NCI-H2196 treated with DMSO at 0.1 percent for 48 hours (cell line): Measurements from ENCODE around the gene PDPK1.
A peak's percentile ranks its signal among the peaks of the same experiment; 100 is the strongest.

Source experiments
- DNase-seq: peaks from one replicate; lab custom pipeline; 2025; ENCODE audit not compliant: unreplicated experiment; lab: John Stamatoyannopoulos, UW

Gene PDPK1

DNA sequence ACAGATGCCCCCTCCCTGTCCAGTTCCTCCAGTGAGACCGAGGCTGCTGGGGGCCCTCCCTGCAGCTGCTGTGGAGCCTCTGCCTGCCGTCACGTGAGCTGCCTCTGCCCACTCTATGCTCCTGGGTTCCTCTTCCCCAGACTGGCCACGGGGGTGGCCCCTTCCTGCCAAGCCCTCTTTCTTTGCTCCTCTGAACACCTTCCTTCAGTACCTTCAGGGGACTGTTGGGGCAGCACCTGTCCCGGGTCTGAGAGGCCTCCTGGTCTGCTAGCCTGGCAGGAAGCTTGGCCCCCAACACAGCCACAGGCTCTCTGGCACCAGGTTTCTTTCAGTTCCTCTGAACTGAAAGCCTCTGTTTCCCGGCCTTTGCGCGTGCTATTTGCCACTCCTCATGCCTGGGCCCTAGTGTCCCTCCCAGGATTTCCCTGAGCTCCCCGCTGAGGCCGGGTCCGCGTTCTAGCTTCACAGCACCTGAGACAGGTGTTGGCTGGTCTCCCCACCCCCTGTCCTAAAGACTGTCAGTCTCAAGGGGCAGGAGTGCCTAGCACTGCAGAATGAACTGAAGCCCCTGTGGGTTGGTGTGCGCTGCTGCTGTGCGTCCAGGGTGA is 30.7 kb upstream of the PDPK1 start:
- DNase-seq = no peak

DNA sequence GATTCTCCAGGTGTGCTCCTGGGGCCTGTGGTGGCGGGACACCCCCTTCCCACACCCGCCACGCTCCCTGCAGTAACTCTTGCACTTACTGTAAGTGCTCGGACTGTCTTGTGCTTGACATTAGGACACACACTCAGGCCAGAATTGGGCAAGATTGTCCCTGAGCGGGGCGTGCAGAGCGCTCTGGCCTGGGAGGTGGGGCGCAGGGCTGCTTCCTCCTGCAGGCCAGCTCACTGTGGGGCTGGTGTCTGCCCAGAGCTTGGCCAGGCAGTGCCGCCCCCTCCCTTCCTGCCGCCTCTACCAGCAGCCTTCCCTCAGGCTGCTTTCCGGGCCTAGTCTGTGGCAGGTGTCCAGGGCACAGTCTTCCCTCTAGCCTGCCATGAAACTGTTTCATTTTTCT is 30.2 kb upstream of the PDPK1 start:
- DNase-seq = no peak

DNA sequence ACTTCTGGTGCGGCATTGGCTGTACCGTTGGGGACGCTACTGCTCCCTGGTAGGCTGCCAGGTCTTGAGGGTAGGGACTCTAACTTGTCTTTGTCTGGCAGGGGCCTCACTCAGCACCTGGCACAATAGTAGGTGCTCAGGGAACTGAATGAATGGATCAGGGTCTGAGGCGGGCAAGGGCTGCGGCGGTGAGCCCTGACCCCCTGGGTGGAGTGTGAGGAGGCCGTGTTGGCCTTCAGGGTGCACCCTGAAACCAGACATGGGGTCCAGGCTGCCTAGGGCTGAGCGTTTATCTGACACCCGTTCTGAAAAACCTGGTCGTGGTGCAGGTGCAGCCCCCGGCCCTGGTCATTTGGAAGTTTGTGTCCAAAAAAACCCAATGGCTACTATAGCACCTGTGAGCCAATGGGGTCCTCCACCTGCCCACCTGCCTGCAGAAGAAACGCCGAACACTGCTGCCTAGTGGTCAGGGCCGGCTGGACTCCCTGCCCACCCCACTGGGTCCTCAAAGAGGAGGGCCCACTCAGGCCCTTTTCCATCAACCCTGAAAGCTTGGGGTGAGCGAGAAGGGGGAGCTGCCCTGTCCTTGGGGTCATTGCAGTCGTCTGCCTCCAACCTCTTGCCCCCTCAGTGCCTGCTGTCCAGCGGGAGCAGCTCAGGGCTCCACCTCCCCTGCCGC is 29.0 kb upstream of the PDPK1 start:
- DNase-seq = no peak

DNA sequence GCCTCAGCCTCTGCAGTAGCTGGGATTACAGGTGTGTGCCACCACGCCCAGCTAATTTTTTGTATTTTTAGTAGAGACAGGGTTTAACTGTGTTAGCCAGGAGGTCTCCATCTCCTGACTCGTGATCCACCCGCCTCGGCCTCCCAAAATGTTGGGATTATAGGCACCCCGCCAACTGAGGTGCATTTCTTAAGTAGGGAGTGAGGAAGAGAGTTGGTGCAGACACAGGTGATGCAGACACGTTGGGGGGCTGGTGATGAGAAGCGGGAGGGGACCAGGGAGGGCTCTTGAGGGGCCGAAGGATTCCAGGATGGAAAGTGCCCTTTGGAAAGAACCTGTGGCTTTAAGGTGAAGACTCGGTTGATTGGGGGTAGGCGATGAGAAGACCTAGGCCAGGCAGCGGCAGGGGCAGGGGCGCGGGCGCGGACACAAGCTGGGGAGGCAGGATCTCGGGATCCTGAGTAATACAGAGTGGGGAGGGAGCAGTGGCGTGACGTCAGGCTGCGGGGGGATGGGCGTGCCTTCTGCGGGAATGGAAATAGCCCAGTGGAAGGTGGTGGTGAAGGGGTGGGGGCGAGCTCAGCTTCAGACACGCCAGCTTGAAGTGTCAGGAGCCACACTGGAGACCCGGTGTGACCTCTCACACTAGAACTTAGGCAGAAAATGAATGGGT is 26.6 kb upstream of the PDPK1 start:
- no peak for DNase-seq

DNA sequence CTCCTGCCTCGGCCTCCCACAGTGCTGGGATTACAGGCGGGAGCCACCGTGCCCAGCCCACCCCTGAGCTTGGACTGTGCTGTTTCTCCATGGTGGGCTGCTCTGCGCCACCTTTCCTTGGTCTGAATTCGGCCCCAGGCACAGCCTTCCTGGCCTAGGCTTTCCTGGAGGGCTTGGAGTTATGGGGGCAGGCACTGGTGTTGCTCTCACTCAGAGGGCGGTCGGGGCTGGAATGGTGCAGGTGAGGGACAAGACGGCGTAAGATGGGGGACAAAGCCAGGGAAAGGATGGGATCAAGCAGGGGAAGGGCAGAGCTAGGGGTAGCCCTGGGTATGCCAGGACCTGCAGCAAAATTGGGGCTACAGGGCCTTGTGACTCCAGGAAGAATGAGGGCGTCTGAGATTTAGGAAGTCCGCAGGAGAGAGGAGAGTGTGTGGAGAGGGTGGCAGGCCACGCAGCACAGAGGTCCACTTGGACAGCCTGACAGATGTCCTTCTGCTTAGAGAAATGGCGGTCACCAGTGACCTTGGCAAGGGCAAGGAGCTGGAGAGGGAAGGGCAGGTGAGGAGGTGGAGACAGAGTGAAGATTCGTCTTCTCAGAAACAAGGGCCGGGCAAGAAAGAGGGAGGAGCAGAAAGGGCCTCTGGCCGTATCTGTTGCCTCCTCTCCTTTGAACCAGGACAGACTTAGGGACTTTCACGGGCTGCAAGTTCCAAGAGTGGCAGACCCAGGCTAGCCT is 25.7 kb upstream of the PDPK1 start:
- no peak for DNase-seq

DNA sequence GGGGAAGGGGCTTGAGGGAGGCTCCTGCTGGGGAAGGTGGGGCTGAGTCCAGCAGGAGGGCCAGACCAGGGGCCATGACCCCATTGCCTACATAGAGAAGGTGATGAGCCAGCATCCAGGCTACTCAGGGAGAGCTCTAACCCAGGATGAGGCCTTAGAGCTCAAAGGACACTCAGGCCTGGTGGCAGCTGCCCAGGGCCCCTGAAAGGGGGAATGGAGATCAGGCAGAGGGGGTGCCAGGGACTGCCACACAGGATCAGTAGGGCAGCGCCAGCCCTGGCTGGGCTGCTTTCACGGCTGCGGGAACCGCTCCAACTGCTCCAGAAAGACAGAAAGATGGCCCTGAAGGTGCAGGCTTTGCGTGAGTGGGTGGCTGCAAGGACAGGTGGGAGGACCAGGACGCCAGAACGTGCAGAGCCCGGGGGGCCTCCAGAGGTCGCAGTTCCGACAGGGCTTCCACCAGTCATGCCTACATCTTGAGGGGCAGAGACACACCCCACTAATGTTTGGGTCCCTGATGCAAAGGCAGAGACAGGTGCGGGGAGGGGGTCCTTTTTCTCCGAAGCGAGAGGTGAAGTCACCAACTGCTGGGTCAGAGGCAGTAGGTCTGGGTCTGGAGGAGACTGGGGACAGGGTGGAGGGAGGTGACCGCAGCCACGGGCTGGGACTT is 25.0 kb upstream of the PDPK1 start:
- DNase-seq = no peak

DNA sequence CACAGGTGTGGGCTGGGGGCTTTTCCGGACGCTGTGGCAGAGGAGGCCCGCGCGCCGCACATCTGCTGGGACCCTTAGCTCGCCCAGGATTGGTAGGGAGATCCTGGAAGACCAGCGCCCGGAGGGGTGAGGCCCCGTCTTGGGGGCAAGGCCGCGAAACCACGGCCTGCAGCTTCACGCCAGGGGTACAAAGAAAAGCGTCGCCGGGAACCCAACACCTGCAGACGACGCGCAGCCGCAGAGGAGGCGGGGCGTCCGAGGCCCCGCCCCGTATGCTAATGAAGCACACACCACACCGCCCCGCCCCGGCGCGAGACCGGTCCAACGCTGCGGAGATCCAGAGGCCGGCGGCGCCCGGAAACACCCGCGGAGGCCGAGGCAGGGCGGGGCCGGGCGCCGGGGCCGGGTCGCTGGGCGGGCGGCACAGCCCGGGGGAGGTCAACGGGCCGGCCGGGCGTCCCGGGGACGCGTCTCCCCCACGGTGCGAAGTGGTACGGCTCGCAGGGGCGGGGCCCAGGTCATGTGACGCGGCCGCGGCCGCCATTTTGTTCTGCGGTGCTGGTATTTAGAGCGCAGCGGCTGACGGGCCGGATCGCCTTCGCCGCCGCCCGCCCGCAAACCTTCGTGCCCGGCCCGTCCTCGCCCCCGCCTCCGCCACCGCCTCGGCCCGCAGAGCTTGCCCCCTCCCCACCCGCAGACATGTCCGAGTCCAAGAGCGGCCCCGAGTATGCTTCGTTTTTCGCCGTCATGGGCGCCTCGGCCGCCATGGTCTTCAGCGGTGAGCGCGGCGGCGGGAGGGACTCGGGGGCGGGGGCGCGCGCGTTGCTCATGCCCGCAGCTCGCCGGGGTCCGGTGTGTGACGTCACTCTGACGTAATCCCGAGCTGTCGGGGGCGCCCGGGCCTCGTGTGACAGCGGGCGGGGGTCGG is 24.2 kb upstream of the PDPK1 start, which contains the start of gene ATP6V0C:
TSS of gene ATP6V0C (plus strand) at position 548 of the 928 bp plus-strand sequence. CDS start at position 700, 152 bp downstream.
- DNase-seq = peak; percentile 91

DNA sequence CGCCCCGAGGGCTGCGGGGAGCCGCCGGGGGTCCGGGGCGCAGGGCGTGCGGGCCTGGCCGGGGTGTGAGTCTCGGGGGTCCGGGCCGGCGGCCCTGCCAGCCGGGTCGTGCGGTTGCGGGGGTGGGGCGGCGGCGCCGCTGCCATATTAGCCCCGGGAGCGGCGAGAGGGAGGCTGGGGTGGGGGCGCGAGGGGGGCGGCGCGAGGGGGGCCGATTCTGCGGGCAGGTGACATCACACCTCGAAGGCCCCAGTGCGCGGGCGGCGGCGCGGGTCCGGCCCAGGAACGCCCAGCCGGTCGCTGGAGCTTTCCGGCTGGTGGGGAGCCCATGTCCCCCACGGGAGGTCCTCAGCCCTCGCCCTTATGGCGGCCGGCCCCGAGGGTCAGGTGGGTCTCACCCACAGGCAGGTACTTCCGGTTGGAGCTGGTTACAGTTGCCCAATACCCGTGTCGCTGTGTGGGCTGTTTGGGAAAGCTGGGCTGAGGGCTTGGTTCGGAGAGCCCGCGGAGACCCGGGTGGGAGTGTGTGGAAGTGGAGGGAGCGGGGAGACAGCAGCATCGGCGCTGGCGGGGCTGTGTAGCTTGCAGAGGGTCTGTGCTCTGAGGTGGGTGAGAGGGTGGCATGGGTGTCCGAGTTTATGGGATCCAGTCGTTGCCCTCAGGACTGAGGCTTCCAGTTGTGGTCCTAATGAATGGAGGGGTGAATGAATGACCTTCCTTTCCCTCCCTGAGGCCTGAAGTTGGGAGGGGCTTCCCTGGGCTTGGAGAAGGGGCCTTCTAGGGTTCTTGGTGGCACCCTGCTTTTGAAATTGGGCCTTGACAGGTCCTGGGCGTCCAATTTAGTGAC is 23.3 kb upstream of the PDPK1 start:
- no peak for DNase-seq

DNA sequence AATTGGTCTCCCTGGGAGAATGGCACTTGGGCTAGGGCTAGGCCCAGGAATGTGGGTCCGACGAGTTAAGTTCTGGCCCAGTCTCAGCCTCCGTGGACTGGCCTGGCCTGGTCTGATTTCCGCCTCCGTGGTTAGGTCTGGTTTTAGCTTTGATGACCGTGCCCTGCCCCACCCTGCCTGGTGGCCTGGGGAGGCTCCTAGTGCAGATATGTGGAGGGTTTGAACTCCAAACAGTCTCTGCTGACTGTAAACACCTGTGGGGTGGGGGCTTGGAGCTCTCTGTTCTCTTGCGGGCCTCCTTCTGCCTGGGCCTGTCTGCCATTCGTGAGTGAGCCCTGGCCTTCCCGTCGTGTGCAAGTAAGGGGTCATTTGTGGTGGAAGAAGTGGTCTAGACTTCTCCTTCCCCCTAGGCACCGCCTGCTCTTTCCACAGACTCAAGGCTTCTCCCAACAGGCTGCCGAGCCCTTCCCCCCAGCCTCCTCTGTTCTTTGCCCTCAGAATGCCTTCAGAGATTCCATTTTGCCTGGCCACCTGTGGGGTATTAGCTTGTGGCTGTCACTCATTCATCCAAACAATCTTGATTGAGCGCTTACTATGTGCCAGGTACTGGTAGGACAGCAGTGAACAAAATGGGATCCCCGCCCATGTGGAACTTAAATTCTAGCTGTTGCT is 22.5 kb upstream of the PDPK1 start:
- no peak for DNase-seq

DNA sequence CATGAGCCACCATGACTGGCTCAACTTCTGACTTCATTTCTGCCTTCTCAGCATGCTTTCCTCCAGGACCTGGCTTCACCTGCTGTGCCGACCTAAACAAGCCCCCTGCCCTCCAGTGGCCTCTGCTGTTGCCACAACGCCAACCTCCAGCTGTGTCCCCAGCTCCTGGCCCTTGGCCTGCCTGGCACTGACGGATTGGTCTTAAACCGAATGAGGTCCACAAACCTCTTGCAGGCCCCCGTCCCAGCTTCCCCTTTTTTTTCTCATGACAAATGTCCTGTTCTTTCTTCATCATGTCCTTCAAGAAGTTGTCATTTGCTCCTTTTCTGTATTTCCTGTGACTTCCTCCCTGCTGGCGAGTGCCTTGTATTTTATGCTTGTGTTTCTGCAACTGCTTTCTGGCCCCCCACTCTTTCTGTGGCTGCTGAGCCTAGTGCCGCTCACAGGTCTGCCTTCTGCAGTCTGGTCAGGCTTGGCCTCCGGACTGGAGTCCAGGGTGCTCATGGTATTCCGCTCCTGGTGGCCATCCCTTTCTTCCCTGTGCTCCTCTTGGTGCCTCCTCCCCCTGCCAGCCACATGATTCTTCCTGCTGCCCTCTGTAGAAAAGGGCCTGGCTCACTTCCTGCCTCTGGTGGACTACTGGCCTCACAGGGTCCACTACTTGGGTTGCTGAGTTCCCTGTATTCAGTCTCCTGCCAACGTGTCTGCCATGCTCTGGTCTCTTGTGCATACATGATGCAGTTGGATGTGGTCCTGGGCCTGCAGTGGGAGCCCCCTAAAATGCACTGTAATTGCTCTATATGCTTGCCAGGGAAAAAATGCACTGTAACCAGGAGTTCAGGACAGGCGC is 21.2 kb upstream of the PDPK1 start:
- no peak for DNase-seq

DNA sequence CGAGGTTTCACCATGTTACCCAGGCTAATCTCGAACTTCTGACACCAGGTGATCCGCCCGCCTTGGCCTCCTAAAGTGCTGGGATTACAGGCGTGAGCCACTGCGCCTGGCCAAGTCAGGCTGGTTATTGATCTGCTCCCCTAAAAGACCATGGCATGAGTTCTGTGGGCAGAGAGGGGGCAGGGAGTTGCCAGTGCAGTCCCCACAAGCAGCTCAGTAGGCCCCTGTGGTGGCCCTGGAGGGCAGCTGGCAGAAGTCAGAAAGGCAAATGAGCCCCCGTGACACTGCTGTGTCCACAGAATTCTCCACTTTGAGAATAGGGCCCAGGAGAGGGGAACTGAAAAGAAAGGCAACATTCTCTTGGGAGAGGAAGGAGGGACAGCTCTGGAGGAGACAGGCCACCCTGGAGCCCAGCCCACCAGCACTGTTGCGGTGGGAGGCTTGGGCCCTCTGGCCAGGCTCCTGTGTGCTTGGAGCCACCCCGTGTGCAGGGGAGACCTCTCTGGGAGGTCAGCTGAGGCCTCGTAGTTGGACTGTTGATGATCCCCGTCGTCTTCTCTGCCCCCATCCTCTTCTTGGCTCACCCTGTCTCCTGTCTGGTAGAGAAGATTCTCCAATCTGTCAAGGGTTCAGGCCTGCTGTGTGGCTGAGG is 19.7 kb upstream of the PDPK1 start:
- no peak for DNase-seq

DNA sequence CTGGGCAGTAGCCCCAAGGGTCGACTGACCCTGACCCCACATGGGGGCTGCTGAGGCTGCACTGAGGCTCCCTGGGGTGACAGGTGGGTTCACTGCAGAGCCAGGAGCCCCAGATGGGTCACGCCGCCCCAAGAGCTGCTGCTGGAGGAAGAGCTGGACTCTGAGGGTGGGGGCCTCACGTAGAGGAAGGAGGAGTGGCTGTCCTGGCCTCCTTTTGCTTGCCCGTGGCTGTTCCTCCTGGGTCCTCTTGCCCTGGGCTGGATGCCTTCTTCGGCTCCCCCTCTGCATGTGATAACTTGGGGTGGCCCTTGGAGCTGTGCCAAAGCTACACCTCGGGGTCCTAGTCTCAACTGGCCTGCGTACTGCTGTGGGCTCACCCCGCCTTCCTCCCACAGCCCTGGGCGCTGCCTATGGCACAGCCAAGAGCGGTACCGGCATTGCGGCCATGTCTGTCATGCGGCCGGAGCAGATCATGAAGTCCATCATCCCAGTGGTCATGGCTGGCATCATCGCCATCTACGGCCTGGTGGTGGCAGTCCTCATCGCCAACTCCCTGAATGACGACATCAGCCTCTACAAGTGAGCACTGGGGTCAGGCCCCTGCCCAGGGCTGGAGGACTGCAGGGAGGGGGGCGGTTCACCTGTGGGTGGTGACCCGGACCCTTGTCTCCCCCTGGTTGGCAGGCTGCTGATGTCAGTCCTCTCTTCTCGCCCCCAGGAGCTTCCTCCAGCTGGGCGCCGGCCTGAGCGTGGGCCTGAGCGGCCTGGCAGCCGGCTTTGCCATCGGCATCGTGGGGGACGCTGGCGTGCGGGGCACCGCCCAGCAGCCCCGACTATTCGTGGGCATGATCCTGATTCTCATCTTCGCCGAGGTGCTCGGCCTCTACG is 18.8 kb upstream of the PDPK1 start:
- DNase-seq = no peak

DNA sequence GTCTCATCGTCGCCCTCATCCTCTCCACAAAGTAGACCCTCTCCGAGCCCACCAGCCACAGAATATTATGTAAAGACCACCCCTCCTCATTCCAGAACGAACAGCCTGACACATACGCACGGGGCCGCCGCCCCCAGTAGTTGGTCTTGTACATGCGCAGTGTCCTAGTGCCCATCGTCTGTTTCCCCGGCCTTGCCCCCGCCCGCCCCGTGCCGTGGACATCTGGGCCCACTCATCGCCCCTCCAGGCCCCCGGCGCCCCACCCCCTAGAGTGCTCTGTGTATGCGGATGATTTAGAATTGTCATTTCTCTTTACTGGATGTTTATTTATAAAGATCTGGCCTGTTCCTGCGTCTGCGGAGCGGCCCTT is 18.1 kb upstream of the PDPK1 start:
- DNase-seq = no peak

DNA sequence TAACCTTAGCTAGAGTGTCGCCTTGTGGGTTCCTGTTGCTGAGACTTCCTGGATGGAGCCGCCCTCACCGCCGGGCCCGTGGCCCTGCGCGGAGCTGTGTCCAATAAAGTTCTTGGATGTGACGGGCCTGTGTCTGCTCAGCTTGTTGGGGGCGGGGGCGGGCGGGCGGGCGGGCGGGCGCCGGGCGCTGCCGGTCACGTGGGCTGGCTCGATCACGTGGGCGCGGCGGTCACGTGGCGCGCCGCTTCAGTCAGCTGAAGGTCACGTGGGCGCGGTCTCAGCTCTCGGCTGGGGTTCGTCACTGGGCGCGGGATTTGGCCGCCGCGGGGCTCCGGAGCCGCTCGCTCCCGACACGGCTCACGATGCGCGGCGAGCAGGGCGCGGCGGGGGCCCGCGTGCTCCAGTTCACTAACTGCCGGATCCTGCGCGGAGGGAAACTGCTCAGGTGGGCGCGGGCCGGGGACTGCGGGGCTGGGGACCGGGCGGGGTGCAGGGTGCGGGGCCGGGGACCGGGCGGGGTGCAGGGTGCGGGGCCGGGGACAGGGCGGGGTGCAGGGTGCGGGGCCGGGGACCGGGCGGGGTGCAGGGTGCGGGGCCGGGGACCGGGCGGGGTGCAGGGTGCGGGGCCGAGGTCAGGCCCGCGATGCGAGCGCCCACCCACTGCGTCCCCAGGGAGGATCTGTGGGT is 17.6 kb upstream of the PDPK1 start, which contains the start of gene AMDHD2:
TSS of gene AMDHD2 (plus strand) at position 275 of the 687 bp plus-strand sequence. CDS start at position 363, 88 bp downstream.
- DNase-seq = peak; percentile 88

DNA sequence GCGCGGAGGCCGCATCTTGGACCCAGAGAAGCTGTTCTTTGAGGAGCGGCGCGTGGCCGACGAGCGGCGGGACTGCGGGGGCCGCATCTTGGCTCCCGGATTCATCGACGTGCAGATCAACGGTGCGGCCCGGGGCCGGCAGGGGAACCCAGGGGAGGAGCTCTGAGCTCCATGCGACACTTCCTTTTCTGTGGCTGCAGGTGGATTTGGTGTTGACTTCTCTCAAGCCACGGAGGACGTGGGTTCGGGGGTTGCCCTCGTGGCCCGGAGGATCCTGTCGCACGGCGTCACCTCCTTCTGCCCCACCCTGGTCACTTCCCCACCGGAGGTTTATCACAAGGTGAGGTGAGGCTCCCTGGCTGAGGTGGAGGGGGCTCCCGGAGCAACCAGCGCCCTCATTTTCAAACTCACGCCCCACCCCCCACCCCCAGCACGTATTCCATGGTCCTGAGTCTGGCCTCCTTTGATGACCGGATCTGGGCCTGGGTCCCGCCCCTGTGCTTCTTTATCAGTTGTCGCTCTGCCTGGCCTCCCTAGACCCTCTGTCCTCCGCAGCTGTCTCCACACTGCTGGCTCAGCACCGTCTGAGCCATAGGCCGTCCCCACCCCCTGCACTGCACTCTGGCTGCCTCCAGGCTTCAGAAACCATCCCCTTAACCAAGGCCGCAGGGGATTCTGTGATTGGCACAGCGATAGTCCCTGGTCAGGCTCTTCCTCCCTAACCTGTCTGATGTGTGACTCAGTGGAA is 16.9 kb upstream of the PDPK1 start:
- no peak for DNase-seq
